C1 segment of cervical spinal cord (tissue), 14 donors: ENCODE results near the gene GNAS-AS1.

Experiments used
- DNase-seq, 14 donors: peaks; one replicate each; lab custom pipeline; 2025; lab: John Stamatoyannopoulos, UW

GNAS-AS1 gene

DNA sequence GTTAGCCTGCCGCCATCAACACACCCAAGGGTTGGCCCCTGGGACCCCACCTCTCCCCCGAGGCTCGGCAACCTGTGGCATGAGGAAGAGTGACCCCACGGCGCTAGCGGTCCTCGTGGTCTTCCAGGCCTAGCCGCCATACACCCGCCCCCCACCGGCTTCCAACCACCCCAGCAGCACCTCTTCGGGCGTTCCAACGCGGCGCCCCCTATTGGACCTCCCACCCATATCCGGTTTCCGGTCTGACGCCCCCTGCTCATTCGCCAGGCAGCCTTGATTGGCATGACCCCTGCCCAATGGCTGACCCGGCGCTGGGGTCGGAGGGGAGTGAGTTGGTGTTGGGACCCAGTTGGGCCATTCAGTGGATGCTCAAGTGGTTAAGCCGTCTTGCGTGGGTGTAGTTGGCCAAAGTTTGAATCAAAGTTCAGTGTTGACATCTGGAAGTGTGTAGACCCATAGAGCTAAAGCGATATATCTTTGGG, at the start of gene GNAS-AS1:
TSS of gene GNAS-AS1 (minus strand) at position 210 of the 482 bp plus-strand sequence.
- peak in 10 of 14 donors; percentile 14 to 70 (median 42) for DNase-seq

- no peak for DNase-seq
Observed at GRCh38 chr20:58900397-58900796, 49.7 kb upstream of the GNAS-AS1 start.

GRCh38 chr20:58899512-58899911, 48.8 kb upstream of the GNAS-AS1 start:
- no peak for DNase-seq

DNA sequence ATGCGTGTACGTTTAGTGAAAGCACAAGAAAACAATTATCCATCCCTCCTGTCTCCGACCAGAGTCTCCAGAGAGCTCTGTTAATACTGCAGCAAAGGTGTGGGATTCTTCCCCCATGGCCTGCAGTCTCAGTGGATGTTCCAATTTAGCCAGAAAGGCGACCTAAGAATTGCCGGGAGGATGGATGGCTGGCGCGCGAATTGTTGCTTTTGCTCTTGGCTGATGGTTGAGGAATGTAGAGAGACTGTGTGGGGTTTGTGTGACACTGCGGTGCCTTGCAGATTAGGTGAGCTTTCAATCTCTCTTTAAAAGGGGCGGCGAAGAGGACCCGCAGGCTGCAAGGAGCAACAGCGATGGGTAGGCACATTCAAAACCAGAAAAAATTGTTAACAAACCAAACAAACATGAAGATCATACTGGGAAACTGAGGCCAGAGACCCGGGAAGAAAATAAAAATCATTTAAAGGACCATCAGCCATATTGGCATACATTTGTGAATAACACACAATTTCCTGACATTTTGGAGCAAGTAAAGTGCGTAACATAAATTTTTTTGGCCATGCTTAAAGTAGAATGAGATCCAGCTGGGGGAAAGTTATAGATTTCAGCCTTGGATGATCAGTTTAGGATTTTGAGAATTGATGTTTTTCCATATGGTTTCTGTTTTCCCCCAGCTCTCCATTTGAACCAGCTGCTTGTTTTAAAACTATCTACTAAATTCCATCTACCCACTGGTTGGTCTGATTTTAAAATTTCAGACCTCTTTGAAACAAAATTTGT, 48.1 kb upstream of the GNAS-AS1 start:
- no peak for DNase-seq

GRCh38 chr20:58897488-58897887, 46.8 kb upstream of the GNAS-AS1 start:
- DNase-seq = no peak

- DNase-seq = no peak
Observed at GRCh38 chr20:58896820-58897219, 46.1 kb upstream of the GNAS-AS1 start.

- DNase-seq = peak in 2 of 14 donors; percentile 6 to 19
Observed at GRCh38 chr20:58895448-58896180, 44.9 kb upstream of the GNAS-AS1 start.

GRCh38 chr20:58894652-58895447, 44.1 kb upstream of the GNAS-AS1 start:
- DNase-seq = peak in 1 of 14 donors; percentile 16

- DNase-seq = no peak
Observed at GRCh38 chr20:58893355-58894120, 42.8 kb upstream of the GNAS-AS1 start.

GRCh38 chr20:58892932-58893224, 42.2 kb upstream of the GNAS-AS1 start:
- no peak for DNase-seq

GRCh38 chr20:58892141-58892931, 41.6 kb upstream of the GNAS-AS1 start:
- peak in 12 of 14 donors; percentile 37 to 84 (median 64) for DNase-seq

DNA sequence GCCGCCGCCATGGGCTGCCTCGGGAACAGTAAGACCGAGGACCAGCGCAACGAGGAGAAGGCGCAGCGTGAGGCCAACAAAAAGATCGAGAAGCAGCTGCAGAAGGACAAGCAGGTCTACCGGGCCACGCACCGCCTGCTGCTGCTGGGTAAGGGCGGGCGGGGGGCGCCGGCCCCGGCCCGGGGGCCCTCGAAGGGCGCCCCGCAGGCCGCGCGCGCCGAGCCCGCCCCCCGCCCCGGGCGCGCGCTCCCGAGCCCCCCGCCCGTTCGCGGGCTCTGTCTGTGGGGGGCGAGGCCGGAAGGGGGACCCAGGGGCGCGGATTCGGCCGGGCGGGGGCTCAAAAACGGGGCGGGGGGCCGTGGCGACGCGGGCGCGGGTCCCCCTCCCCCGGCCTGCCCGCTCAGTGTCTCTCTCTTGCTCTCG, 41.0 kb upstream of the GNAS-AS1 start:
- DNase-seq = peak in 2 of 14 donors; percentile 68 to 77

GRCh38 chr20:58891086-58891717, 40.5 kb upstream of the GNAS-AS1 start:
- DNase-seq = peak in 13 of 14 donors; percentile 18 to 83 (median 76)

- peak in 13 of 14 donors; percentile 15 to 83 (median 76) for DNase-seq
Observed at GRCh38 chr20:58890518-58891085, 39.9 kb upstream of the GNAS-AS1 start.

GRCh38 chr20:58889798-58890517, 39.3 kb upstream of the GNAS-AS1 start:
- peak in 1 of 14 donors; percentile 45 for DNase-seq

- no peak for DNase-seq
Observed at GRCh38 chr20:58889334-58889760, 38.6 kb upstream of the GNAS-AS1 start.

DNA sequence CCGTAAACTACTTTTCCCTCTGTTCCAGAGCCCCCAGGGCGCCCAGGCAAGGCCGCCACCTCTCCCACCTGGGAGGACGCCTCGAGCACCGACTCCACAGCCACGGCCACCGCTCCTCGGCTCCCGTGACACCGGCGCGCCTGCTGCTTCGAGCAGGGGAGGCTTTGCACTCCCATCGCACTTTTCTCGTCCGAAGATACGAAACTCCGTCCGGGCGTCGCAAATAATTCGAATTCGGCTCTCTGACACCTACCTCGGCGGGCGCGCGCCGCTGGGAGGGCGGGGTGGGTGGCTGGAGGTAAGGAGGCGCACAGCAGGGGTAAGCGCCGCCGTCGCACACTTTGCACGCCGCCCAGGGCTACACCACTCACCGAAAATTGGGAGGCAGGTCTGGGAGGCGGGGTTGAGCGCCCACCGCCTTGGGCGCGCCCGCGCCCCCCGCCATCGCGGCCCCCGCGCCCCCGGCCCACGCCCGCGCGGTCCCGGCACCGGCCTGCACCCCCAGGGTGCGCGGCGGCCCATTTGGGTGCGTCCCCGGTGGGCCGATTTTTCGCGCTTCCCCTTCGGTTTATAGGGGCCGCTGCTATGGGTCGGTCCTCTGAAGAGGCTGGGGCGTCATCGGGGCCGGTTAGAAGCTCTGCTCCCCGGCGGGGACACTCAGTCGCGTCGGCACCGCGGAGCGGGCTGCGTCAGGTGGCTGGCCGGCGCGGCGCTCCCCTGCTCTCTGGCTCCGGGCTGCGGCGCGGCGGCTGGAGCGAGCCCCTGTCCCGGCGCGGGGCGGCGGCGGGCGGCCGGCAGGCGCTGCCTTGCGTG, 38.0 kb upstream of the GNAS-AS1 start:
- peak in 12 of 14 donors; percentile 27 to 82 (median 71) for DNase-seq

GRCh38 chr20:58888103-58888502, 37.4 kb upstream of the GNAS-AS1 start:
- DNase-seq = no peak
